K562 (cell line): ENCODE measurements around the gene ACACB. TPM values are rescaled to one million over a fixed set of nuclear protein-coding genes. Genes with fewer than 3 reads are reported as not detected.
A peak's percentile ranks its signal among the peaks of the same experiment; 100 is the strongest.

Source experiments
- ATAC-seq: fragments of 200-7000 bp; cut with Tn5 transposase; 3 replicates; pipeline ENCODE4 v1.9.1; 2020; ENCODE audit warnings: moderate library complexity
- BruUV-seq: library from RNA; stranded (reverse); fragments of 400-500 nt; replicated peaks from 2 replicates; lab custom pipeline; 2021; lab: Mats Ljungman, UMichigan
- CTCF ChIA-PET: fragments of 300-600 bp; formaldehyde crosslinking; extraction: SDS; loops from one replicate; lab custom pipeline; 2021; ENCODE audit warnings: low intra/inter-chr PET ratio; lab: Yijun Ruan, JAX
- POLR2A ChIA-PET: fragments of 300-600, 350-650 bp; sonication (Branson Sonifier 250); formaldehyde crosslinking; extraction: SDS; loops from one replicate; lab custom pipeline; 2021; ENCODE audit warnings: antibody characterized with exemption, inconsistent platforms; lab: Yijun Ruan, JAX
- DNase-seq, 4 experiments: peaks; one replicate each; pipeline versions ENCODE4 v3.0.0 to v3.0.0-alpha.2; 2011 to 2018; ENCODE audit warnings: low spot score in 3 of 4, mixed read lengths in 3 of 4; ENCODE audit errors: extremely low read depth in 1 of 4
- FAIRE-seq: peaks from 2 replicates; lab custom pipeline; 2011; peaks lifted over from hg19 to GRCh38; lab: Jason Lieb, UNC
- H2AFZ ChIP-seq: 2 replicates; pipeline ENCODE4 v1.6.0; 2011; ENCODE audit warnings: low read depth, low read length, control low read depth, inconsistent platforms
- H3K27ac ChIP-seq: fragments of 200-600 bp; 3 replicates; pipeline ENCODE4 v1.8.0; 2011; ENCODE audit warnings: low read depth, mild to moderate bottlenecking, control low read depth, inconsistent platforms, low read length, moderate library complexity, mixed read lengths; ENCODE audit errors: extremely low read depth
- H3K27me3 ChIP-seq, 2 experiments: fragments of 300-600 bp in 1 of 2; 2 replicates in 1 of 2; 3 replicates in 1 of 2; pipeline versions ENCODE4 v1.6.0 to v1.8.0; 2011; ENCODE audit warnings: inconsistent platforms in 2 of 2, low read length in 2 of 2, mild to moderate bottlenecking in 1 of 2, mixed read lengths in 1 of 2, moderate library complexity in 1 of 2; ENCODE audit not compliant: control insufficient read depth in 2 of 2, insufficient read depth in 2 of 2
- H3K36me3 ChIP-seq: fragments of 300-600 bp; 3 replicates; pipeline ENCODE4 v1.8.0; 2011; ENCODE audit warnings: mild to moderate bottlenecking, low read length, inconsistent platforms; ENCODE audit not compliant: control insufficient read depth, insufficient read depth
- H3K4me1 ChIP-seq, 2 experiments: fragments of 200-600 bp in 1 of 2; replicated peaks in 1 of 2; 2 replicates in 1 of 2; 3 replicates in 1 of 2; pipeline versions ENCODE4 v1.5.1 to v1.8.0; 2011; ENCODE audit warnings: inconsistent platforms in 2 of 2, low read length in 2 of 2, mild to moderate bottlenecking in 1 of 2, mixed read lengths in 1 of 2, moderate library complexity in 1 of 2; ENCODE audit not compliant: control insufficient read depth in 2 of 2, insufficient read depth in 2 of 2
- H3K4me2 ChIP-seq: 2 replicates; pipeline ENCODE4 v1.6.1; 2011; ENCODE audit warnings: low read length, control low read depth, inconsistent platforms, mixed read lengths; ENCODE audit not compliant: insufficient read depth
- H3K4me3 ChIP-seq: fragments of 200-600 bp; sonication (generic), shearing (Covaris generic); 2 replicates; pipeline ENCODE4 v1.5.1; 2016; ENCODE audit warnings: control low read depth, inconsistent platforms
- H3K79me2 ChIP-seq: fragments of 200-600 bp; 3 replicates; pipeline ENCODE4 v1.8.0; 2011; ENCODE audit warnings: low read length, inconsistent platforms; ENCODE audit not compliant: control insufficient read depth, insufficient read depth
- H3K9ac ChIP-seq, 2 experiments: 2 replicates each; pipeline versions ENCODE4 v1.6.0 to v1.6.1; 2011; ENCODE audit warnings: low read depth in 2 of 2, low read length in 2 of 2, control low read depth in 1 of 2, inconsistent platforms in 1 of 2, mild to moderate bottlenecking in 1 of 2, mixed read lengths in 1 of 2; ENCODE audit not compliant: insufficient read depth in 1 of 2
- H3K9me1 ChIP-seq: one replicate; pipeline ENCODE4 v1.6.0; 2011; ENCODE audit warnings: inconsistent platforms, mild to moderate bottlenecking, low read length, moderate library complexity; ENCODE audit not compliant: control insufficient read depth, insufficient read depth
- H3K9me3 ChIP-seq: replicated peaks from 2 replicates; pipeline ENCODE4 v1.5.1; 2011; ENCODE audit warnings: low read depth, low read length, inconsistent platforms; ENCODE audit not compliant: control insufficient read depth, insufficient read depth
- H4K20me1 ChIP-seq: replicated peaks from 2 replicates; pipeline ENCODE4 v1.6.1; 2011; ENCODE audit warnings: low read length, inconsistent platforms, mixed read lengths; ENCODE audit not compliant: control insufficient read depth, insufficient read depth
- HNRNPL ChIP-seq: fragments of 200-400 bp; formaldehyde crosslinking; IDR thresholded peaks from 2 replicates; pipeline ENCODE4 v1.6.1; 2017; ENCODE audit warnings: low read depth, mild to moderate bottlenecking, low read length
- LARP7 ChIP-seq: fragments of 450-650 bp; IDR thresholded peaks from 2 replicates; pipeline ENCODE4 v1.6.1; 2016
- RBM25 ChIP-seq: fragments of 200-400 bp; formaldehyde crosslinking; IDR thresholded peaks from 2 replicates; pipeline ENCODE4 v1.6.1; 2018; ENCODE audit warnings: low read length, low read depth, moderate library complexity; ENCODE audit not compliant: severe bottlenecking
- TGIF2 ChIP-seq: sonication (generic); formaldehyde crosslinking; IDR thresholded peaks from 2 replicates; pipeline ENCODE4 v1.8.1; 2022; ENCODE audit warnings: mild to moderate bottlenecking, missing genetic modification reagents, moderate library complexity
- ZNF121 ChIP-seq: sonication (generic); formaldehyde crosslinking; conservative IDR thresholded peaks from 2 replicates; pipeline ENCODE4 v1.8.0; 2022; ENCODE audit warnings: missing genetic modification reagents
- ZNF561 ChIP-seq: fragments of 450-650 bp; formaldehyde crosslinking; conservative IDR thresholded peaks from 2 replicates; pipeline ENCODE4 v1.4.0; 2020; ENCODE audit warnings: mild to moderate bottlenecking, moderate library complexity
- WGBS: fragments of 100-300 bp; shearing (Covaris generic); methylation state at CpG from one replicate; pipeline ENCODE4 v1.1.6; 2016; ENCODE audit warnings: low coverage, mixed read lengths; ENCODE audit not compliant: insufficient coverage; ENCODE audit errors: missing lambda C conversion rate; 5-methylcytosine and 5-hydroxymethylcytosine counted together
- in situ Hi-C: fragments of 300-500 bp; cut with MboI; formaldehyde crosslinking; loops from 4 replicates; pipeline ENCODE4 v1.15.0; 2018; ENCODE audit warnings: inconsistent platforms, mixed read lengths
- intact Hi-C: fragments of 100-400 bp; cut with micrococcal nuclease; formaldehyde crosslinking; loops from 2 replicates; pipeline ENCODE4 v1.14.2; 2022
- polyA plus RNA-seq, 8 experiments: library from polyadenylated mRNA; depleted of rRNA in 4 of 8; stranded (reverse) in 5 of 8; unstranded in 3 of 8; fragments of >200 nt; fragmentation: Nextera tagmentation in 2 of 8; fragmentation: Illumina TruSeq in 1 of 8; extraction: Ambion mirVana in 2 of 8; extraction: Trizol in 1 of 8; gene quantifications; 2 replicates each; pipeline versions ENCODE4 v1.2.1 to v1.2.3, GENCODE V29; 2011 to 2014; ENCODE audit warnings: inconsistent platforms in 1 of 8, missing spikeins in 1 of 8
- total RNA-seq, 7 experiments: library from RNA; depleted of rRNA in 6 of 7; stranded (reverse); fragments of >200 nt in 6 of 7; fragmentation: Illumina TruSeq in 2 of 7; extraction: Trizol in 2 of 7; gene quantifications; 2 replicates each; pipeline versions ENCODE4 v1.2.1 to v1.2.3, GENCODE V29; 2011 to 2021; ENCODE audit warnings: low replicate concordance in 1 of 7

ACACB gene
- total and polyA plus RNA-seq, 9 of the 15 experiments (the other 6 are each of a cell fraction or from before 2014, with no cell fraction given): 0.10 to 2.5 (median 0.83) TPM

DNA sequence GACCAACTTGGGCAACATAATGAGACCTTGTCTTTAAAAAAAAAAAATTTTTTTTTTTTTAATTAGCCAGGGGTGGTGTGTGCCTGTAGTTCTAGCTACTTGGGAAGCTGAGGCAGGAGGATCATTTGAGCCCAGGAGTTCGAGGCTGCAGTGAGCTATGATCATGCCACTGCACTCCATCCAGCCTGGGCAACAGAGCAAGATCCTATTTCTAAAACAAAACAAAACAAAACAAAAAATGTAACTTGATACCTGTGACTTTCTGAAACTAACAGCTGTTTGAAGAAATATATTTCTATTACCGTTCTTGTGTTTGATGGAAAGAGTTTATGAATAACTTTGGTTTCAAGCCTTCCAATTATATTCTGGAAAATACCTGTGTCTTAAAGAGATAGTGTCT is 1.7 kb upstream of the ACACB start:
- no peak for FAIRE-seq
- Histone ChIP-seq H3K36me3 (peaks cover 8% of the 10 kb centered on the region; the same call in 2 of the 3 replicates), H3K4me2 (no peak overlapping the region), H3K9me3 (no peaks in the 10 kb centered on the region), H4K20me1 (no peaks in the 10 kb centered on the region), H3K4me1 (peaks cover 8 to 15% of the 10 kb centered on the region in 2 experiments), H3K27me3 (no peaks in the 10 kb centered on the region), H3K9ac (no peak overlapping the region), H3K4me3 (no peak overlapping the region), H3K9me1 (no peaks in the 10 kb centered on the region), H3K79me2 (no peaks in the 10 kb centered on the region), H3K27ac (no peak overlapping the region), H2AFZ (no peak overlapping the region)
- intact Hi-C loops (loop anchor here (5.0 kb wide), 1 partner anchor 273 kb away; no protein-coding TSS in a partner anchor), in situ Hi-C loops (loop anchor here (10.0 kb wide), 1 partner anchor 270 kb away; no protein-coding TSS in a partner anchor)
- ChIA-PET POLR2A (no interaction called here), CTCF (no interaction called here)
- no peak for DNase-seq
- no peak for ATAC-seq
- 21% methylated on average over 2 of the region's 2 CpGs for WGBS
- no TSS peak for BruUV-seq
- no peak for TF ChIP-seq LARP7
- TF ChIP-seq ZNF561: no peak
- TF ChIP-seq RBM25: peak; percentile 41
- no peak for TF ChIP-seq HNRNPL
- TF ChIP-seq ZNF121 (CRISPR knock-in tag): peak; percentile 78
- TF ChIP-seq TGIF2: no peak

DNA sequence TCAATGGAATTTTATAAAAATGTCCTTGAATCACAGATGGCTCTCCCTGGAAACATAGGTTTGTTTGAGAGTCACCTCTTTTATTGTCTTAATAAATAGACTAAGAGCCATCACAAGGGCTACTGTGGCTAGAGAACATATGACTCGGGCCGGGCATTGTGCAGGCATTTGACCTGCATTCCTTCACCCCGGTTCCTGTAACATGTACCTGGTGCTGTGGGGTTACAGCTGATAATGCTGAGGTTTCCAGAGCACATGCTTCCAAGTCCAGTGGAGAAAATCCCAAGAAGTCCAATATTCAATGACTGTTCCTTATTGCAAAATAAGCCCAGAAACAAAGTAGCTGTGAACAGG is 1.0 kb upstream of the ACACB start:
- Histone ChIP-seq H3K27me3 (no peaks in the 10 kb centered on the region), H3K4me3 (no peak overlapping the region), H3K36me3 (peaks cover 1% of the 10 kb centered on the region; the same call in 1 of the 3 replicates), H3K9me3 (no peaks in the 10 kb centered on the region), H3K79me2 (no peaks in the 10 kb centered on the region), H3K4me2 (no peak overlapping the region), H3K9ac (no peak overlapping the region), H4K20me1 (no peaks in the 10 kb centered on the region), H3K4me1 (peaks cover 3 to 15% of the 10 kb centered on the region in 2 experiments), H3K27ac (no peak overlapping the region), H2AFZ (no peak overlapping the region), H3K9me1 (no peaks in the 10 kb centered on the region)
- no peak for FAIRE-seq
- no TSS peak for BruUV-seq
- DNase-seq: no peak
- CTCF ChIA-PET: no interaction called here
- intact Hi-C loops: no loop called here
- ATAC-seq: no peak
- POLR2A ChIA-PET: no interaction called here
- 20% methylated on average over 3 of the region's 3 CpGs for WGBS
- in situ Hi-C loops: loop anchor here (10.0 kb wide), 1 partner anchor 269 kb away; no protein-coding TSS in a partner anchor
